GM19193 (cell line): ENCODE data around the gene EPS8.

Experiments
- POLR2A ChIP-seq: IDR thresholded peaks from 4 replicates; pipeline ENCODE4 v1.6.1; 2011; ENCODE audit not compliant: insufficient read depth, insufficient read length; ENCODE audit errors: extremely low read depth

Gene EPS8

DNA sequence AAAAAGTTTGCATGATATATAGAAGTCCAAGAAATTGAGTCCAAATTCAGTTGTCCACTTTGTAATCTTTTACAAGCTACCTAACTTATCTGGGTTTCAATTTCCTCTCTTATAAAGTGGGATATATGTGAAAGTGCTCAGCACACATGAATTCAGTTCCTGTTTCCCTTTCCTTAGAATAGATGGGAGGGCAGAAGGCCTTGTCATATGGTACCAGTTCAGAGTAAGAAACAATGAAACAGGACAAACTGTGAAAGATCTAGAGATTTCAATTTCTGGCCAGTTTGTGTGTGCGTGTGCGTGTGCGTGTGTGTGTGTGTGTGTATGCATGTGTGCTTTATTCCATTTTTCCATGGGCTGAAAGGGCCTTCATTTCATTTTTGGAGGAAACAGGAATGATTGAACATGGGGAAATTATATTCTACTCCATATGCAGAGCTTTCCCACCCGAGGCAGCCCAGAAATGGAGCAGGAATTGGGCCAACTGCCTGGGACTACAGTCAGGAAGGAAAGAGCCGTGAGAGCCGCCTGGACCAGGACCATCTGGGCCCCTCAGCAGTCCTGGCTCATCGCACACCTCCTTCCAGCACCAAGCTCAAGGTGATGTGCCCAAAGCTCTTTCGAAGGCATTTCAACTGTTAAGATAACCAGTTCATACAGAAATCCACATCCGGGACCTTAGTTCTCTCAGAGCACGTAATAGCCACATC, 183.2 kb downstream of the EPS8 start:
- TF ChIP-seq POLR2A = no peak

DNA sequence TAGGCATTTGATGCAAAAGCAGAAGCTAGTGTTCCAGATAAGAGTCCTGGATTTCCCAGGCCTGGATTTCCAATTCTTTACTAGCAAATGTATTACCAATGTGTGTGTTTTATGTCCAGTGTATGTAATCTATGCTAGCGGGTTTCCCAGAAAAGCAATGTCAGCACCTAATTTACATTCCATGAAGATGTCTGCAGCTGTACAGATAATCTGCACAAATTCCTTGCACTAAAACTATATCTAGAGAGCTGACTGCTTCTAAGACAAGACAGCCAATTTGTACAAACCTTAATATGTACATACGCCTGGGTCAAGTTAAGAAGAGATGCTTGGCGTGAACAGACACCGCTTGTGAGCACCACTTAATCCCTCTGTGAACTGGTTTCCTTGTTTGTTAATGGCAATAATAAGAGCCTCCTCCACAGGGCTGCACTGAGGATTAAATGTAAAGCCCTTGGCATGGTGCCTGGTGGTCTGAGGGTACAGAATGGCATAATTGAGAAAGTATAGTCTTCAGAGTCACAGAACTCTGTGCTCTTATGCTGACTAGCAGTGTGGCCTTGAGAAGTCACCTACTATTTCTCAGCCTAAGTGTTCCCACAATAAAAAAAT, 185.6 kb downstream of the EPS8 start:
- no peak for TF ChIP-seq POLR2A

DNA sequence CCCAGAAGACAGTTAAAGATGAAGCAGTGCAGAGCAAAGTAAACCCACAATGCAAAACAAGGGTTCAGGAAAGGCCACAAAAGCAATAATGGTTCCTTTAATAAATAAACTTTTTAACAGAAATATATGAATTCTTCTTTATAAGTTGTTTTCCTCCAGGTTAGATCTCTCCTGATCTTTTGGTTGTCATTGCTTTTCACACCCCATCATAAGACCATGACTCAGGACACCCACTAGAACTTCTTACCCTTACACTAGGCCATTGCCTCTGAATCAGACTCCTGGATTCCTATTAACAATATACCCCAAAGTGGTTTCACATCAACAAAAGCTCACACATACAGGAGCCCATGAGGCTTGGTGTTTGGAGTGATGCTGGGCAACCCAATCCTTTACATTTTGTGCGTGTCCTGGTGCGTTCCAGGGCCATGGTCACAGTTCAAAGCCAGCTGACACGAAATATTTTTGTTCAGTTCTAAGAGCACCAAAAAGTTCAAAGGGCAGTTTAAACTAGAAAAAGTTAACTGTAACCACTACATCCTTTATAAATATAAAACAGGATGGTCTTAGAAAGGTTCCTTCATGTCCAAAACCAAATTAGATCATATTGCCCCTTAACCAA, 187.0 kb downstream of the EPS8 start:
- TF ChIP-seq POLR2A = no peak

DNA sequence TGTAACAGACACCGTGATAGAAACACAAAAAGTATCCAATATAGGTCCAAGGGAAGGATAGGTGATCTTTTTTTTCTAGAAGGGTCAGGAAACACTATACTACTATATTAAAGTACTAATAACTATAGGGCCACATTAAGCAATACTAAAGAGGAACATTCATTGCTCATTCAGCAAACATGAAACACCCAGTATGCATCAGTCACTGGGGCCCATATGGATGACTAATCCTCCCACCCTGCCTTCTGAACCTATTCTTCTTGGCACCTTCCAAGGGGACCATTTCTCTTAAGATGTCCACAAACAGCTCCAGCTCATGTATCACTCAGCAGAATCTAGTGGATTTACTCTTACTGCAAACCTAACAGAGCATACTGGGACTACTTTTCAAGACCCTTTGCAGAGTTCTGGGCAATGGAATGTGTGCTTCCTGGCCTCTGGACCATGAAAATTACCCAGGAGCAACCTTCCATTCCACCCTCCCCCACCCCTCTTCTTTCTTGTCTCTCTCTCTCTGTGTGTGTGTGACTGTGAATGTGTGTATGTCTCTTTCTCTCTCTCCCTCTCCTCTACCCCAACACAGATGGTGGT, 187.9 kb downstream of the EPS8 start:
- no peak for TF ChIP-seq POLR2A

DNA sequence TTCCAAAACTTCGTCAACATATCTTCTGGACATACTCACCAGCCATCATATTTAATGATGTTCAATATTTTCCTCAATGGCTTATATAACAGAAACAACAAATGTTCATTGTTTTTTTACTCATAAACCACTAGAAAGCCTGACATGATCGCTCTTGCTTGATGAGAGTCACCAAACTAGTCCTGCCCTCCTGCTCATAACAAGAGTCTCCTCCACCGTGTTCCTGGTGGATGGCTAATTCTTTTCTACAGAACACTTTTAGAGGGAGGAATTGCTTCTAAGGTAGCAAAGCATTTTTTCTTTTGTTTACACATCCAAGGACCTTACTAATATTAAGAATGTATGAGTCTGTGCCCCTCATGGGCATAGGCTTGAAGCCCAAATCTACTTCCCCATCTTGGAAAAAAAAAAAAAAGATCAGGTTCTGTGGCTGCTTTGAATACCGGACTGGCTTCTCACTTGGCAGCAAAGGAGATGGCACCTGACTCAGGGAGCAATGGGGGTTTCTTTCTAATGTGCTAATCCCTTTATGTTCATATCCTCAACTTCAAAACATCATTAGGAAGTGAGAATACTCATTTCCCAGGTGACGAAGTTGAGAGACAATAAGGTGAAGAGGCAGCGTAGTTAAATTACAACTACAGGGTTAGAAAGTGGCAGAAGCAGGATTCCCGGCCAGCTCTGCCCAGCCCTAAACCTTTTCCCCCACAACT, 188.8 kb downstream of the EPS8 start:
- no peak for TF ChIP-seq POLR2A

DNA sequence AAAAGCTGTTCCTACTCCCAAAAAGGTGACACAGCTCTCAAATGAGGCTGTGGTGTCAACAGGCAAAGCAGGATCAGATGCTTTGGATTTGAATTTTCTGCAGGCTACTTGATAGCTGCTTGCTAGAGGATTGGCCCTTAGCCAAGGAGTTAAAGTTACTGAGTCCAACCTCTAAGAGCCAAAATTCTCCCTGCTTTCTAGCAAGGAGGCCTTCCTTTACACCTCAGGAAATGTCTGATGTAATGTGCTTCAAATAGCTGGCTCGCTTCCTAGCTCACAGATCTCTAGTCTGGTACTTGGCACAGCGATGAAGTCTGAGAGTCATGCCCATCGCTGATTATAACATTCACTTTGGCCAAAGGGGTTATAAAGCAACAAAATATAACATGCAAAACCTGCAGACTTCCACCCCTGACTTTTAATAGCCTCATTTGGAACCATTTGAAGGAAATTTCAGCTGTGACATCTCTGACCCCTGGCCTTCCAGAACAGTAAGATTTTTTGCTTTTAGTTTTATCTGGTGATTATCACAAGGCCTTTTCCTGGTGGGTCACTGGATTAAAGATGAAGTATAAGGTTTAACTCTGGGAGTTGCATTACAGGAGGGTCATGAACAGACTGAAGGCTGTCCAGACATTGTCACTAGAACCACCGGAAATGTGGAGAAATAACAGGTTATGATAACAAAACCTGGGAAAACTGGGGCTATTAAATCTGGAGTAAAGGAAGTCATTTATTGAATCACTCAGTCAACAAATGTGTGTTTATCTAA, 189.7 kb downstream of the EPS8 start:
- no peak for TF ChIP-seq POLR2A

DNA sequence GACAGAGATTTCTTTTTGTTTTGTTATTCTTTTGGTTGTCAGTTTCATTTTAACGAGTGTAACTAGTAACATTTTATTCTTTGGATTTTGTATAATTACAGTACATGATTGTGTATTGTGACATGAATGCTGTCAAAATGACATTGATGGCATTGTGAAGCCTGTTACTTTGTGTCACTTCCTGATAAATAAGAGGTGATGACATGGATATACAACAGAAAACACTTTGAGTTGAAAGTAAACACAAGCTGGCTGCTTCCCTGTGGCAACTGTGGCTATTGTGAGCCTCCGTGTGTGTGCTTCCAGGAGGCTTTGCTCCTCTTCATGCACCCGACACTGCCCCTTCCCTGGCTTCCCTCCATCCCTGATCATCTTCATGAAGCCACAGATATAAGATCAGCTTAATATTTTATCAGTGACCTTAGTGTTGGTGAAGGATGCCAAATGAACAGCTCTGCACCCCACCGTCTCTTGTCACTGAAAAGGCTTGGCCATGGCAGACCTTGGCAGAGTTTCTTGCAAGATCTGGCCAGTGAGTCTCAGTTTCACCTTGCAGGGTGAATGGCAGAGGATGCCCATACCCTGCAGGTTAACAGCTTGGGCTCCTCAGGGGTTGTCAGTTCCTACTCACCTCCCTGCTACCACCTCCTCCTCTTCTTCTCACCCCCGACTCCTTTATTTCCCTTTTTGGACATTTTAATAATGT, 191.9 kb downstream of the EPS8 start:
- no peak for TF ChIP-seq POLR2A

DNA sequence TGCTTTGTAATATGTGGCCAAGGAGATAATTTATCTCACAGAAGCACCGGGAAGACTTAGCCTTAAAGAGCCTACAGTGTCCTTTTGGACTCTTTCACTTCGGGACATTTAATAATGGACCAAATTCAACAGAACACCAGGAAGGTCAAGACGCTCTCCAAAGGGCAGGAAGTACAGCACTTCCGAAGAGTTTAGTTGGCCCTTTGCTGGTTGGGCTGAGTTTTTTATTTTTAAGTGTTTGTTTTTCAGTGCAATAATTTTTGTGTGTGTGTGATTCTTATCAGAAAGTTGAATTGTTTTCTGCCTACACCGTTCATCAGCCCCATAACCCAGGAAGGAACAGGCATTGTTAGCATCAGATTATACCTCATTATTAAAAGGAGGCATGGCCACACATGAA, 193.0 kb downstream of the EPS8 start:
- no peak for TF ChIP-seq POLR2A

DNA sequence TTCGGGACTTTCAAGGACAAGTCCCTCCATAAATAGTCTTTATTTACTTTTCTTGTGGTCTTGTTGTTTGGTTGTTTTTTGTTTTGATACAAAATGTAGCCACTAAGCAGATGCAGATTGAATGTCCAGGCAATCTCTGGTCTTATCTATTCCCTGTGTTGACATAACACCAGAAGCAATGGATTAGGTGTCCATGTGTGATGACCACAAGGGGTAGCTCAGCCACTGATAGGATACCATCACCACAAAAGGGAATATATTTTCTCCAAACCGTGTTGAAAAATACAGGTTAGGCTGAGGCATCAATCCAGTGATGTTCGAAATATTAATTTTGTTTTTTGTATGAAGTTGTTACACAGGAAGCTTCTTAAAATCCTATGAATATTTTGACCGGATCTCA, 196.3 kb downstream of the EPS8 start:
- no peak for TF ChIP-seq POLR2A

DNA sequence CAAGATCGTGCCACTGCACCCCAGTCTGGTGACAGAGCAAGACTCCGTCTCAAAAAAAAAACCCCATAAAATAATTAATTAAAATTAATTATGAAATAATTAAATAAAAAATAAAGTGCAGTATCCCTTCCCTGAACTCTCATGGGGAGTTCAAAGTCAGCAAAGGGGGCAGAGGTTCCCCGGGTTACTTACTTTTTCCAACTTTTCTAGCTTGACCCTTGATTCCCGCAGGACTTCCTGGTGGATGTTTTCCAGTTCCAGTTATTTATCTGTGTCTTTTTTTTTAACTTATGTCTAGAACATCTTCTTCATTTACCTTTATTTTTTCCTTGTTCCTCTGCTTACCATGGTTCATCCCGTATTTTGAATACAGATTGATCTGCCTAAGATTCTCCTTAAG, 197.4 kb downstream of the EPS8 start:
- TF ChIP-seq POLR2A = no peak

DNA sequence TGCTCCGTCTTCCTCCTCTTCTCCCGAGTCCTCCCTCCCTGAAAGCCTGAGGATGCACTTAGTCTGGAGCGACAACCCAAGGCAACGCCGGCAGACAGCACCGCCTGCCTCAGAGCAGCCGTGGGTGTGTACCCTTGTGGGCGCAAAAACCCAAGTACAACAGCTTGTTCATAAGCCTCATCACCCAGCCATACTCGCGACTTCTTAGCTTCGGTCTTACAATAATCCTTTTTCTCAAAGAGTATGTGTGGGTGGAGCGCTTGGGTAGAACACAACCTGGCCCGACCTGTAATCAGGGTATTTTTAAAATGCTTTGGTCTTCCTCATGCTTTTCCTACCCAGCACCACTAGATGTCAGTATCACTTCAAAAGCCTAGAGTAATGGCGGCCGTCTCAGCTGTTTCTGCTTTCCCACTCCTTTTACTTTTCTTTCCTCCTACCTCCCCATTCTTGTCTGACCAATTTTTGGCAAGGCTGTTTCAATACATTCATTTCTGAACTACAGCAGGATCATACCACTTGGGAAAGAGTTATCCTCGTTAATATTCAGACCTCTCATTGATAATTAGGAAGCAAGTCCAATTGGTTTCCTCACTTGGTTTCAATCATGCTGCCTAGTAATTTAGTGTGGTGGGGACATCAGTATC, 198.9 kb downstream of the EPS8 start:
- no peak for TF ChIP-seq POLR2A

DNA sequence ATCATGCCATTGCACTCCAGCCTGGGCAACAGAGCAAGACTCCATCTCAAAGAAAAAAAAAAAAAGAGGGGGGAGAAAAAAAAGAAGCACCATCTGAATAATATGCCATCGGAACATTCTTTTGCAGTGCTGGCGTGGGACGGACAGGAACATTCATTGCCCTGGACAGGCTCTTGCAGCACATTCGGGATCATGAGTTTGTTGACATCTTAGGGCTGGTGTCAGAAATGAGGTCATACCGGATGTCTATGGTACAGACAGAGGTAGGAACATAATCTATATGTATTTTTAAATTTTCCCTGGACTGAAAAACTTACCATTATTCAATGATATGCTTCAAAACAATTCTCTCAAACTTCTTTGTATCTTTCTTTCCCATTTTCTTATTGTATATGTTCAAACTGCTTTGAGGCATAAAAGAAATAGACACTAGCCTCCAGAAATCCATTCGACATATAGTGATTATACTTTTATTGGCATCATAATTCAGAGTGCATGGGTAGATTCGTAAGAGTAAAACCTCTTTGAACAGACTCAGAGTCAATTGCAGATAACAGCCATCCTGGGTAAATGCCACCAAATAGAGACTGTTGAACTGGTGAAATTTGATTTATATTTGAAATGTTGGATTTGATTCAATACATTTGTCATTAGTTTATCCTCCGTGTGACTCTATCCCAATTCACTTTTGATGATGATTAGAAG, 199.7 kb downstream of the EPS8 start:
- no peak for TF ChIP-seq POLR2A
